ENCODE measurements around the gene COL27A1.

COL27A1 gene

GRCh38 chr9:114246558-114246957 is 91.2 kb downstream of the COL27A1 start:
- DNase-seq (ENCODE audit: low read depth in 2 of 2), result no peak

GRCh38 chr9:114247077-114247476 is 91.7 kb downstream of the COL27A1 start:
- DNase-seq (ENCODE audit: low read depth in 2 of 2), result no peak

- no peak for DNase-seq (ENCODE audit: low read depth in 2 of 2)
Measured at GRCh38 chr9:114247491-114247890, 92.2 kb downstream of the COL27A1 start.

GRCh38 chr9:114248299-114248707 is 93.0 kb downstream of the COL27A1 start:
- no peak for DNase-seq (ENCODE audit: low read depth in 2 of 2)

GRCh38 chr9:114249424-114250234 is 94.3 kb downstream of the COL27A1 start:
- no peak for DNase-seq (ENCODE audit: low read depth in 2 of 2)

GRCh38 chr9:114250235-114250568 is 94.9 kb downstream of the COL27A1 start:
- no peak for DNase-seq (ENCODE audit: low read depth in 2 of 2)

GRCh38 chr9:114250648-114251047 is 95.3 kb downstream of the COL27A1 start:
- DNase-seq (ENCODE audit: low read depth in 2 of 2), result no peak

GRCh38 chr9:114252394-114252793 is 97.1 kb downstream of the COL27A1 start:
- DNase-seq (ENCODE audit: low read depth in 2 of 2), result no peak

- DNase-seq (ENCODE audit: low read depth in 2 of 2), result no peak
Measured at GRCh38 chr9:114256827-114257328, 101.5 kb downstream of the COL27A1 start.

- no peak for DNase-seq (ENCODE audit: low read depth in 2 of 2)
Measured at GRCh38 chr9:114258218-114258617, 102.9 kb downstream of the COL27A1 start.

GRCh38 chr9:114258866-114259797 is 103.8 kb downstream of the COL27A1 start:
- DNase-seq (ENCODE audit: low read depth in 2 of 2), result no peak

GRCh38 chr9:114259798-114260523 is 104.6 kb downstream of the COL27A1 start:
- no peak for DNase-seq (ENCODE audit: low read depth in 2 of 2)

GRCh38 chr9:114261026-114261425 is 105.7 kb downstream of the COL27A1 start:
- no peak for DNase-seq (ENCODE audit: low read depth in 2 of 2)

GRCh38 chr9:114261987-114262386 is 106.7 kb downstream of the COL27A1 start:
- DNase-seq (ENCODE audit: low read depth in 2 of 2), result no peak

- DNase-seq (ENCODE audit: low read depth in 2 of 2), result no peak
Measured at GRCh38 chr9:114263853-114264510, 108.6 kb downstream of the COL27A1 start.

GRCh38 chr9:114264806-114265550 is 109.6 kb downstream of the COL27A1 start:
- DNase-seq (ENCODE audit: low read depth in 2 of 2), result no peak

- DNase-seq (ENCODE audit: low read depth in 2 of 2), result no peak
Measured at GRCh38 chr9:114266969-114267368, 111.6 kb downstream of the COL27A1 start.

GRCh38 chr9:114269023-114269422 is 113.7 kb downstream of the COL27A1 start:
- DNase-seq (ENCODE audit: low read depth in 2 of 2), result no peak

- no peak for DNase-seq (ENCODE audit: low read depth in 2 of 2)
Measured at GRCh38 chr9:114270120-114270975, 115.0 kb downstream of the COL27A1 start.
